GM10266 (cell line): Measurements from ENCODE around the gene ADPRH.

Source experiments
- DNase-seq: peaks from one replicate; pipeline ENCODE4 v3.0.0; 2012; ENCODE audit errors: extremely low spot score
- TF ChIP-seq, protein P1 (sequence below): IDR thresholded peaks from 2 replicates; pipeline ENCODE4 v1.5.1; 2012; ENCODE audit warnings: mild to moderate bottlenecking, low read depth; ENCODE audit not compliant: control insufficient read depth, insufficient read depth; ENCODE audit errors: missing control alignments

ADPRH gene

DNA sequence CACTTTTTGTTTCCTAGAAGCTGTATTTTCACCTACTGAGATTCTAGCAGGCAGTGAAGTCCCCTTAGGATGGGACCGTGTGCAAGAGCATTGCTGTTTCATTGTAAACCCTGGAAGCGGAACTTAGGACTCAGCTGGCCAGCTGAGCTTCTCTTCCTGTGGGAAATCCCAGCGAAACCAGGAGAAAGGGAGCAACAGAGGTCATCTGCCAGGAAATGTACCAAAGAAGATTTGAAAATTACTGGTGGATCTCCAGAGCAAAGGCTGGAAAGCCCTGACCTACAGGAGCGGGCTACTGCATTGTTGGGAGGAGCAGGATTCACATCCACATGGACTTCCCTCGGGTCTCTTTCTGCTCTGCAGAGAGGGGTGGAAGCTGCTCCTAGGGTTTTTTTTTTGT lies 7.6 kb upstream of the ADPRH start:
- TF ChIP-seq, protein P1, sequence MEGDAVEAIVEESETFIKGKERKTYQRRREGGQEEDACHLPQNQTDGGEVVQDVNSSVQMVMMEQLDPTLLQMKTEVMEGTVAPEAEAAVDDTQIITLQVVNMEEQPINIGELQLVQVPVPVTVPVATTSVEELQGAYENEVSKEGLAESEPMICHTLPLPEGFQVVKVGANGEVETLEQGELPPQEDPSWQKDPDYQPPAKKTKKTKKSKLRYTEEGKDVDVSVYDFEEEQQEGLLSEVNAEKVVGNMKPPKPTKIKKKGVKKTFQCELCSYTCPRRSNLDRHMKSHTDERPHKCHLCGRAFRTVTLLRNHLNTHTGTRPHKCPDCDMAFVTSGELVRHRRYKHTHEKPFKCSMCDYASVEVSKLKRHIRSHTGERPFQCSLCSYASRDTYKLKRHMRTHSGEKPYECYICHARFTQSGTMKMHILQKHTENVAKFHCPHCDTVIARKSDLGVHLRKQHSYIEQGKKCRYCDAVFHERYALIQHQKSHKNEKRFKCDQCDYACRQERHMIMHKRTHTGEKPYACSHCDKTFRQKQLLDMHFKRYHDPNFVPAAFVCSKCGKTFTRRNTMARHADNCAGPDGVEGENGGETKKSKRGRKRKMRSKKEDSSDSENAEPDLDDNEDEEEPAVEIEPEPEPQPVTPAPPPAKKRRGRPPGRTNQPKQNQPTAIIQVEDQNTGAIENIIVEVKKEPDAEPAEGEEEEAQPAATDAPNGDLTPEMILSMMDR: no peak
- no peak for DNase-seq

DNA sequence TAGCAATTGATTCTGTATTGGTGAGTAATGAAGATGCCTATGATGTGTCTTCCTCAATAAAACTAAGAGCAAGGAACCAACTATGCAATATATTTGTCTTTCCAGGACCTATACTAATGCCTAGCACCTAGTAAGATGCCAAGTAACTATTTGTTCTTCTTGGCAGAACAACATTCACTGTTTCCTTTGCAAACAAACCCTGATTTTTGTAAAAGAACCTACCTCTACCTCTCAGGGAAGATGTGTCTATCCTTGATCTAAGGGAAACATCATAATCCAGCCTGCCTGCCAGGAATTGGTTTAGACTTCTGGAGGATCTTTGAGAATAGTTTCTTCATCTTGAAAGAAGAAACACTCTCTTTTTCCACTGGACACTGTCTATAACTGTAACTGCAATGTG lies 3.8 kb upstream of the ADPRH start:
- no peak for DNase-seq
- TF ChIP-seq, protein P1: no peak

DNA sequence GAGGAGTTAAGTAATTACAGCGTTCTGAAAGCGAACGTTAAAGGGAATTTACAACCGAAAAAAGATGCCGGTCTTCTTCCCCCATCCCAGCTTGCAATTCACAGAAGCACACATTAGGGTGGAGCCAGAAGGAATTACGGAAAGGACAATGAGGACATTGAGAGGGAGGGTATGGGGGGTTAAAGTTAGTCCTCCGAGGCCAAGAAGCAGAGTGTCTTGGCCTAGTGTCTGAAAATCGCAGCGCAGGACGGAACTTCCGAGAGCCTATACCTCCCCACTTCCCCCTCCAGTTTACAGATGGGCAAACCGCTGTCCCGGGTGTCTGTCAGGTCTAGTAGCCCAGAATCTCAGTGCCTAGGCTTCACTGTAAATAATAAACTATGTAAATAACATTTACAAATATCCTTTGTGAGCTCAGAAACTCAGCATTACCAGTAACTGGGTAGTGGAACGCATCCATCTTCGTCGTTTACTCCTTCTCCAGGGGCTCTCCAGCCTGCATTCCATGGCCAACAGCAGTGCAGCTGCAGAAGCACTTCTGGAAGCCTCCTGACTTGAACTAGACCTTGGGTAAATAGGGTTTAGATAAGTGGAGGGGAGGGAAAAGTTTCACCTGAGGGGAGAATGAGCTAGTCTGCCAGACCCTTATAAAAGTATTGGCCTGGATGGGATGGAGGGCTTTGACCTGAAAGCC lies 922 bp downstream of the ADPRH start:
- TF ChIP-seq, protein P1: no peak
- peak; percentile 70 for DNase-seq

DNA sequence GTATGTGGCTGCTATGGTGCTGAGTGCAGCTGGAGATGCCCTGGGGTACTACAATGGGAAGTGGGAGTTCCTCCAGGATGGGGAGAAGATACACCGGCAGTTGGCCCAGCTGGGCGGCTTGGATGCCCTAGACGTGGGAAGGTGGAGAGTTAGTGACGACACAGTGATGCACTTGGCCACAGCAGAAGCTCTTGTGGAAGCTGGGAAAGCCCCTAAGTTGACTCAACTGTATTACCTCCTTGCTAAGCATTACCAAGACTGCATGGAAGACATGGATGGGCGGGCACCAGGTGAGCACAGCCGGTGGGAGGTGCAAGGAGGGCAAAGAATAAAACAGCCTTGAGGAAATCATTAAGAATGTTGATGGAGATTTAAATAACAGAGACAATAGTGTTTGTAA lies 2.9 kb downstream of the ADPRH start:
- peak; percentile 60 for DNase-seq
- TF ChIP-seq, protein P1: no peak

DNA sequence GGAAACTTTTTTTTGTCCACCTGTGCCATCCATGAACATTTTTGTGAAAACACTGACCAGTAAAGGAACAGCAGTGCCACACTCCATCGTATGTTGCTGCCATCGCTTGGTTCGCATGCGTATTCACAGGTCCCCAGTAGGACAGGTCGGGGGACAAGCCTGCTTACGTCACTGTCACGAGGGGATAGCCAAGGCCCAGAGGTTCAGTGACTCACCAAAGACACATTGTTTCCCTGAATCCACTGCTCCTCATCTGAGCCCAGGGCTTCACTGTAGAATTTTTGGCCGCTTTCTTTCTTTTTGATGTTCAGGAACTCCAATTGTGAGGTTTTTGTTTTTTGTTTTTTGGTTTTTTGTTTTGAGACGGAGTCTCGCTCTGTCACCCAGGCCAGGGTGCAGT lies 5.9 kb downstream of the ADPRH start:
- TF ChIP-seq, protein P1: no peak
- no peak for DNase-seq

DNA sequence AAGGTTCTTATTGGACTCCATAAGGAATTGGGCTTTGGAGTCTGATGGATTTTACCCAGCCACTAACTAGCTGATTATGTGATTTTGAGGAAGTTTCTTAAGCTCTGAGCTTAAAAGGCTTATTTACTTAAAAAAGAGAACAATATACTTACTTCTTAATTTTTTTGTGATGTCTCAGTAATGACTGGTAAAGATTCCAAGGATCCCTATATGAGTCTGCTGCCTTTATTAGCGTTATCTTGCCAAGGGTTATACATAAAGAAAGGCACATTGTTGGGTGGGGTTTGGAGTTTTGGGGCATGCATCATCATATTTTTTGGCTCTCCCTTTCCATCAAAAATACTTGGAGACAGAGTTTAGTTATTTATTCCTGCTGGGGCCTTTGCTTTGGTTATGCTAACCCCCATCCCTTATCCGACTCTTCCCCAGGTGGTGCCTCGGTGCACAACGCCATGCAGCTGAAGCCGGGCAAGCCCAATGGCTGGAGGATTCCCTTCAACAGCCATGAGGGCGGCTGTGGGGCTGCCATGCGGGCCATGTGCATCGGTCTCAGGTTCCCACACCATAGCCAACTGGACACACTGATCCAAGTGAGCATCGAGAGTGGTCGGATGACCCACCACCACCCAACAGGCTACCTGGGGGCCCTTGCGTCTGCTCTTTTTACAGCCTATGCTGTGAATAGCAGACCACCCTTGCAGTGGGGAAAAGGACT lies 6.7 kb downstream of the ADPRH start:
- DNase-seq: no peak
- TF ChIP-seq, protein P1: no peak

DNA sequence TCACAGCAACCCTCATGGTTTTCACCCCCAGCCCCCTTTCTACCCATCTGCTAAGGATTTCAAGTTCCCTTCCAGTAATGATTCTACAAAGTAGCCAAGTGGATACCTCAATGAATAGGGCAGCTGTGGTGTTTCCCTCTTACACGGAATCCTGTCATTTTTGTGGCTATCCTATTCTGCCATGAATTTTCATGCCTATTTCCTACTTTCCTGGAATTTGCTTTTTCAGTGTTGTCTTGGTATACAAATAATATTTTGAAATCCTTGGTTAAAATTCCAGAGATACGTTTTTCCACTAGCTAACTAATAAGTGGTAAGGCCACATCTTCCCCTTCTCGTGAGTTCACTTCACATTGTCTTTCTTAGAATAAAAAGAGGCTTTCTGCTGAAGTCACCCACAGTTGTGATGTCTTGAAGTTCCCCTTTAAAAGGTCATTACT lies 7.5 kb downstream of the ADPRH start:
- DNase-seq: no peak
- TF ChIP-seq, protein P1: no peak
